ENCODE measurements around the gene PUSL1. TPM values are rescaled to one million over a fixed set of nuclear protein-coding genes. Genes with fewer than 3 reads are reported as not detected.

Gene PUSL1
- total and polyA plus RNA-seq, 2 of the 13 experiments (the other 11 are each of a cell fraction or from before 2014, with no cell fraction given) = 8.3 to 22.2 TPM

DNA sequence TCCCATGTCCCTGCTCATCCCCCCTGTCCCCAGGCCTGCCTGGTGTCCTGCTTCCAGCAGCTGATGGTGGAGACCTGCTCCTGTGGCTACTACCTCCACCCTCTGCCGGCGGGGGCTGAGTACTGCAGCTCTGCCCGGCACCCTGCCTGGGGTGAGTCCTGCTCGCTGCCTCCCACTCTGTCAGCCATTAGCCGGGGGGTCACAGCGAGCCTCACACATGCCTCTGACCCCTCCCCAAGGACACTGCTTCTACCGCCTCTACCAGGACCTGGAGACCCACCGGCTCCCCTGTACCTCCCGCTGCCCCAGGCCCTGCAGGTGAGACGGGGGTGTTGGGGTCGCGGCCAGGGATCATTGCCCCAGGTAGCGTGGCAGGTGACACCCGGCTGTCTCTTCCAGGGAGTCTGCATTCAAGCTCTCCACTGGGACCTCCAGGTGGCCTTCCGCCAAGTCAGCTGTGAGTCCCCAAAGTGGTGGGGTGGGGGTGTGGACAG lies 18.1 kb upstream of the PUSL1 start (continued):
- TF ChIP-seq ZNF280B (CRISPR knock-in tag; IDR thresholded peaks at IDR 0.05; ENCODE audit: borderline replicate concordance) = 0 out of 2 replicates have a peak, but pooled peaks have one; percentile 31
- no peak for TF ChIP-seq ZNF253 (CRISPR knock-in tag; IDR thresholded peaks at IDR 0.05; ENCODE audit: borderline replicate concordance)
- TF ChIP-seq FOXA3 (CRISPR knock-in tag; IDR thresholded peaks at IDR 0.05) = no peak
- TF ChIP-seq, protein P1, sequence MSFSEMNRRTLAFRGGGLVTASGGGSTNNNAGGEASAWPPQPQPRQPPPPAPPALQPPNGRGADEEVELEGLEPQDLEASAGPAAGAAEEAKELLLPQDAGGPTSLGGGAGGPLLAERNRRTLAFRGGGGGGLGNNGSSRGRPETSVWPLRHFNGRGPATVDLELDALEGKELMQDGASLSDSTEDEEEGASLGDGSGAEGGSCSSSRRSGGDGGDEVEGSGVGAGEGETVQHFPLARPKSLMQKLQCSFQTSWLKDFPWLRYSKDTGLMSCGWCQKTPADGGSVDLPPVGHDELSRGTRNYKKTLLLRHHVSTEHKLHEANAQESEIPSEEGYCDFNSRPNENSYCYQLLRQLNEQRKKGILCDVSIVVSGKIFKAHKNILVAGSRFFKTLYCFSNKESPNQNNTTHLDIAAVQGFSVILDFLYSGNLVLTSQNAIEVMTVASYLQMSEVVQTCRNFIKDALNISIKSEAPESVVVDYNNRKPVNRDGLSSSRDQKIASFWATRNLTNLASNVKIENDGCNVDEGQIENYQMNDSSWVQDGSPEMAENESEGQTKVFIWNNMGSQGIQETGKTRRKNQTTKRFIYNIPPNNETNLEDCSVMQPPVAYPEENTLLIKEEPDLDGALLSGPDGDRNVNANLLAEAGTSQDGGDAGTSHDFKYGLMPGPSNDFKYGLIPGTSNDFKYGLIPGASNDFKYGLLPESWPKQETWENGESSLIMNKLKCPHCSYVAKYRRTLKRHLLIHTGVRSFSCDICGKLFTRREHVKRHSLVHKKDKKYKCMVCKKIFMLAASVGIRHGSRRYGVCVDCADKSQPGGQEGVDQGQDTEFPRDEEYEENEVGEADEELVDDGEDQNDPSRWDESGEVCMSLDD (CRISPR knock-in tag; IDR thresholded peaks at IDR 0.05; ENCODE audit: borderline replicate concordance) = no peak
- no peak for TF ChIP-seq MAFF (IDR thresholded peaks at IDR 0.05; ENCODE audit: low read depth, low read length)
- no peak for TF ChIP-seq ZNF841 (CRISPR knock-in tag; IDR thresholded peaks at IDR 0.05; ENCODE audit: borderline replicate concordance)
- TF ChIP-seq XRCC5 (optimal IDR thresholded peaks at IDR 0.05; ENCODE audit: low read length) = peak; percentile 21
- no peak for TF ChIP-seq IRX3 (CRISPR knock-in tag; IDR thresholded peaks at IDR 0.05; ENCODE audit: borderline replicate concordance, low read depth)
- TF ChIP-seq, protein P2, sequence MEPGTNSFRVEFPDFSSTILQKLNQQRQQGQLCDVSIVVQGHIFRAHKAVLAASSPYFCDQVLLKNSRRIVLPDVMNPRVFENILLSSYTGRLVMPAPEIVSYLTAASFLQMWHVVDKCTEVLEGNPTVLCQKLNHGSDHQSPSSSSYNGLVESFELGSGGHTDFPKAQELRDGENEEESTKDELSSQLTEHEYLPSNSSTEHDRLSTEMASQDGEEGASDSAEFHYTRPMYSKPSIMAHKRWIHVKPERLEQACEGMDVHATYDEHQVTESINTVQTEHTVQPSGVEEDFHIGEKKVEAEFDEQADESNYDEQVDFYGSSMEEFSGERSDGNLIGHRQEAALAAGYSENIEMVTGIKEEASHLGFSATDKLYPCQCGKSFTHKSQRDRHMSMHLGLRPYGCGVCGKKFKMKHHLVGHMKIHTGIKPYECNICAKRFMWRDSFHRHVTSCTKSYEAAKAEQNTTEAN (CRISPR knock-in tag; conservative IDR thresholded peaks at IDR 0.05) = no peak
- TF ChIP-seq ARNTL (CRISPR knock-in tag; IDR thresholded peaks at IDR 0.05) = no peak
- no peak for TF ChIP-seq ESRRA (CRISPR knock-in tag; IDR thresholded peaks at IDR 0.05; ENCODE audit: low read depth)
- peak; percentile 75 for TF ChIP-seq STAG1 (CRISPR knock-in tag; IDR thresholded peaks at IDR 0.05)
- TF ChIP-seq ZNF225 (CRISPR knock-in tag; IDR thresholded peaks at IDR 0.05) = no peak
- no peak for TF ChIP-seq TFE3 (CRISPR knock-in tag; IDR thresholded peaks at IDR 0.05)
- no peak for TF ChIP-seq HNRNPUL1 (IDR thresholded peaks at IDR 0.05; ENCODE audit: low read depth, low read length)
- TF ChIP-seq MAZ (IDR thresholded peaks at IDR 0.05; ENCODE audit: borderline replicate concordance, low read depth, low read length) = no peak
- TF ChIP-seq MAZ (CRISPR knock-in tag; IDR thresholded peaks at IDR 0.05; ENCODE audit: low read depth) = no peak
- TF ChIP-seq ZNF564 (CRISPR knock-in tag; IDR thresholded peaks at IDR 0.05) = no peak
- no peak for TF ChIP-seq ISL2 (CRISPR knock-in tag; IDR thresholded peaks at IDR 0.05)
- no peak for TF ChIP-seq PBX3 (CRISPR knock-in tag; IDR thresholded peaks at IDR 0.05; ENCODE audit: borderline replicate concordance)
- TF ChIP-seq SMAD9 (CRISPR knock-in tag; IDR thresholded peaks at IDR 0.05) = no peak
- TF ChIP-seq GATAD1 (CRISPR knock-in tag; IDR thresholded peaks at IDR 0.05) = no peak
- TF ChIP-seq CBX5 (CRISPR knock-in tag; IDR thresholded peaks at IDR 0.05; ENCODE audit: borderline replicate concordance) = no peak

Data from HepG2 (cell line).